Activated CD4-positive, alpha-beta memory T cell treated with anti-CD3 and anti-CD28 coated beads, Interleukin-2, amount 10 ng/mL, durations not matched to agents 7 days and 5 days (primary cell): ENCODE results near the gene NFIA. TPM values are rescaled to one million over a fixed set of nuclear protein-coding genes. Genes with fewer than 3 reads are reported as not detected.

Experiments
- CTCF ChIA-PET: fragments of 350-600 bp; sonication (Branson Sonifier 250); formaldehyde crosslinking; loops from one replicate; lab custom pipeline; 2021; ENCODE audit warnings: antibody characterized with exemption, inconsistent platforms; lab: Charles Lee
- POLR2A ChIA-PET: fragments of 350-600 bp; sonication (Branson Sonifier 250); formaldehyde crosslinking; loops from one replicate; lab custom pipeline; 2021; ENCODE audit warnings: antibody characterized with exemption; lab: Charles Lee
- DNase-seq: peaks from one replicate; pipeline ENCODE4 v3.0.0-alpha.2; 2020
- H3K27ac Mint-ChIP-seq: one replicate; pipeline ENCODE4 v1.8.0; 2021; ENCODE audit warnings: mild to moderate bottlenecking, mixed read lengths
- H3K27me3 Mint-ChIP-seq: one replicate; pipeline ENCODE4 v1.8.0; 2021; ENCODE audit warnings: mixed read lengths
- H3K36me3 Mint-ChIP-seq: one replicate; pipeline ENCODE4 v1.8.0; 2021; ENCODE audit warnings: low read depth, mixed read lengths
- H3K4me1 Mint-ChIP-seq: one replicate; pipeline ENCODE4 v1.8.0; 2021; ENCODE audit warnings: mixed read lengths
- H3K4me3 Mint-ChIP-seq: one replicate; pipeline ENCODE4 v1.8.0; 2021; ENCODE audit warnings: mild to moderate bottlenecking, mixed read lengths
- H3K9me3 Mint-ChIP-seq: one replicate; pipeline ENCODE4 v1.8.0; 2021; ENCODE audit warnings: mixed read lengths
- total RNA-seq, 2 experiments: library from RNA; stranded (reverse); gene quantifications; one replicate each; pipeline ENCODE4 v1.2.3, GENCODE V29; 2021

Gene NFIA
- total RNA-seq, 2 experiments from 2014 or later: 2.4 to 3.0 TPM

DNA sequence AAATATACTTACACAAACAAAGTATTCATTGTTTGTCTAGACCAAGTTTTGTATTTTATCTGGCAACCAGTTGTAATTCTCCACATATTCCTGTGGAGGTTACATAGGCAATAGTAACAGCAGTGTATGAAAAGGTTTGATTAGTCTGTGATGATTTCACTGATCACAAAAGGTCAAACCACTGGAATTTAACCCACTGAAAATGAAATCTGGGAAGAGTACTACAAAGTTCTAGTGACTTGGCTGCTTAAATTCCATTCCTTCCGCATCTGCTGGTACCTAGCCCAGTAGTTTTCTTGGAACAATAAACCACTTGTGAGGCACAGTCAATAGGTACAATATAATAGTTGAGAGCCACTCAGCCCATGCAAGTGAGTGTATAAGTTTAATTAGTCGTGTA, 205.4 kb downstream of the NFIA start:
- ChIA-PET CTCF (no interaction called here), POLR2A (no interaction called here)
- Mint-ChIP-seq H3K36me3 (no peaks in the 10 kb centered on the region), H3K4me3 (no peak overlapping the region), H3K4me1 (no peaks in the 10 kb centered on the region), H3K27me3 (no peaks in the 10 kb centered on the region), H3K27ac (no peak overlapping the region), H3K9me3 (no peaks in the 10 kb centered on the region)
- no peak for DNase-seq

DNA sequence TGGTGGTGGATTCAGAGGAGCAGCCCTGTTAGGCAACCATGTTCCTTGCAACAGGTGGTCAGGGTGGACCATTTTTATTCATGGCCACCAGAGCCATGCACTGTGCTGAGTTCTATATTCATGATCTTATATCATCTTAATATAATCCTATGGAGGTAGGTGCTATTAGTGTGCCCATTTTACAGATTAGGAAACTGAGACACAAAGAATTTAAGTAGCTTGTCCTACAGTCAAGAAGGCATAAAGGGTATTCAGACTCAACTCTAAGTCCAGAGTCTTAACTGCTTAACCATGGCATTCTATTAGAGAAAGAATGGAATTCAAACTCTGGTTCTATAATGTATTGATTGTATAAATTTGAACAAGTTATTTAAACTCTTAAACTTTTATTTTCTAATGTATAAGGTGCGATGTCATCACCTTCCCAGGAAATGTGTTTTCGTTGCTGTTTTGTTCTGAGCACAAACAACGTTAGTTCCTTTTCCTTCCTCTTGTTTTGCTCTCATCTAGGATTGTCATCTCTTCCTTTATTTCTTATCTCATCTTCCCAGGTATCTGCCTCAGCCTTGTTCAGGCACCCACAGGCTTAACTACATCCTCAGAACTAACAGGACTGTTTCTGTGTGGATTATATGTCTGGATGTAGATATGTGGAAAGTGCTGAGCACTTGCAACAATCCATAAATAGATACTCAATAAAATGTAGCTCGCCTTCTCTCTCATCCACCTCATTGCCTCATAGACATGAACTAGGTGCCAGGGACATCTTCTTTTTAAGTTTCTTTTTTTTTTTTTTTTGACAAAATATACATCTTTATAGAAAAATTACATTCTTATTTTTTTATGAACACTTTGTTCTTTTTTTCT, 207.1 kb downstream of the NFIA start:
- POLR2A ChIA-PET: no interaction called here
- no peaks in the 10 kb centered on the region for H3K36me3 Mint-ChIP-seq
- no peak overlapping the region for H3K27ac Mint-ChIP-seq
- DNase-seq: no peak
- H3K4me3 Mint-ChIP-seq: no peak overlapping the region
- CTCF ChIA-PET: no interaction called here
- no peaks in the 10 kb centered on the region for H3K9me3 Mint-ChIP-seq
- H3K27me3 Mint-ChIP-seq: no peaks in the 10 kb centered on the region
- H3K4me1 Mint-ChIP-seq: no peaks in the 10 kb centered on the region

DNA sequence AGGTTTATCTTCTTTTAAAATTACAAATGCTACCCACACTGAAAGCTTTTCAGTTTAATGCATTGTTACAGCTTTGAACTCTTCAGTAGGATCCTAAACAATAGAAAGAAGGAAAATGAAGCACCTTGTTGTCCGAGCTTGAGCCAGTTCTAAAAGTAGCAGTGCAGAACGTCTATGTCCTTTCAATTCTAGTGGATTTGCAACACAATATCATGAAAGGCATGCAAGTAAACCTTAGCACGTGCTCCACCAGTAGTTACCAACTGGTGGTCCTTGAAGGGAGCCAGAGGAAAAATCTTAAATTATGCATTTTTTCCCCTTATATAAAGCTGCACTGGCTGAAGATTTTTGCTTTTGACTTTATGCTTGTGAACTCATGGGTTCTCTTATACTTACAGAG, 208.2 kb downstream of the NFIA start:
- Mint-ChIP-seq H3K9me3 (no peaks in the 10 kb centered on the region), H3K4me1 (no peaks in the 10 kb centered on the region), H3K27me3 (no peaks in the 10 kb centered on the region), H3K27ac (no peak overlapping the region), H3K4me3 (no peak overlapping the region), H3K36me3 (no peaks in the 10 kb centered on the region)
- ChIA-PET POLR2A (no interaction called here), CTCF (no interaction called here)
- no peak for DNase-seq

DNA sequence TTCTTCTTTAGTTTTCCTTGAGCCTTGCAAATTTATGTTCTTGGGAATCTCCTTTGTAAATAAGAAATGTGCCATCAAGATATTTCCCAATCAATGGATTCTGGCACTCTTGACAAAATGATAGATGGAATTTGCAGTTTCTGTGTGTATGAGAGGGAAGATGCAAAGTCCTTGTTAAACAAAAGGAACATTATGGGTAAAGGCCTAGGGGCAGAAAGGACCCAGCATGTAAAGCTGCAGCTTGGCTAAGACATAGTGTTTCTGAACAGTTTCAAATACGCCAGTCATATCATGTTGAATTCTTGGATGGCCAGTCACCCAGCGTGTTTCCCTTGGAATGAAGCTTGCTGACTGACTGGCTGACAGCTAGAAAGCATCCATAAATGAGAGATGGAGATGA, 210.8 kb downstream of the NFIA start:
- H3K27me3 Mint-ChIP-seq: no peaks in the 10 kb centered on the region
- ChIA-PET POLR2A (no interaction called here), CTCF (no interaction called here)
- H3K4me3 Mint-ChIP-seq: no peak overlapping the region
- H3K4me1 Mint-ChIP-seq: no peaks in the 10 kb centered on the region
- no peak for DNase-seq
- H3K27ac Mint-ChIP-seq: no peak overlapping the region
- peaks cover 7% of the 10 kb centered on the region for H3K36me3 Mint-ChIP-seq
- peaks cover 7% of the 10 kb centered on the region for H3K9me3 Mint-ChIP-seq

DNA sequence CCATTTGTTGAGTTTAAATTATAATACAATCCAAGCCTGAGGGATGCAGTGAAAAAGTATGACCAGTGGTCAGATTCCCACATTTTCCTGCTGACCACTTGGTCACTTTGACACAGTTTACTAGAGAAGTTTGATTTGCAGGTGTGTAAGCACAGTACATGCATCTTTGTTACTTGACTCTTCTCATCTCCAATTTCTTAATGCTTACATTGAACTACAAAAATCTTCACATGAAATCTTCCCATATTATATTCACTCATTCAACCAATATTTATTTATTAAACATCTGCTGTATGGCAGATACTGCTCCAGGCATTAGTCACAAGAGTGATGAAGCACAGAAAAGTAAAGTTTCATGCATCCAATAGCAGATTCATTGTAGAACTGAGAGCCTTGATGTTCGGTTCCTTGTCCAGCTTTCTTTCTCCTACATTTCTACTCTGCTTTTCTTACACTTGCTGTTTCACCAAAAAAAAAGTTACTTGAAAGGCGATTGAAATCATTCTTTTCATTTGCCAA, 211.7 kb downstream of the NFIA start:
- peaks cover 10% of the 10 kb centered on the region for H3K36me3 Mint-ChIP-seq
- no peaks in the 10 kb centered on the region for H3K4me1 Mint-ChIP-seq
- CTCF ChIA-PET: no interaction called here
- H3K4me3 Mint-ChIP-seq: no peak overlapping the region
- DNase-seq: no peak
- H3K27me3 Mint-ChIP-seq: no peaks in the 10 kb centered on the region
- peaks cover 9% of the 10 kb centered on the region for H3K9me3 Mint-ChIP-seq
- POLR2A ChIA-PET: no interaction called here
- H3K27ac Mint-ChIP-seq: no peak overlapping the region

DNA sequence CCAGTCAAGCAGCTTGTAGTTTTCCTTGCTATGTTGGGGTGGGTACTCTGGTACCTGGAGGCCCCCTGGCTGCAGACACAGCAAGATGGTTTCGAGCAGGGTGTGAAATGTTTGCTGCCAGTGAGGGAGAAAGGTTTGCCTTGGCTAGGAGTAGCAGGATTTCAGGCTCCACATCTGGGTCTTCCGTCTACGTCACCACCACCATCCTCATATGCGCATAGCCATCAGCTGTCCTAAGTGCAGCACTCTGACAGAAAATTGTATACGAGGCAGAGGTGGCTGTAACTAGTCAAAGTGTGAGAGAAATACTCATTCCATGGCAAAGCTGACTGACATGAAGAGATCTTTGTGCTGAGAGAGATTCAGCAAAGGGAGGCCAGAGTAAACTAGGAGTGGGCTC, 212.6 kb downstream of the NFIA start:
- DNase-seq: no peak
- peaks cover 10% of the 10 kb centered on the region for H3K36me3 Mint-ChIP-seq
- ChIA-PET POLR2A (no interaction called here), CTCF (no interaction called here)
- H3K4me3 Mint-ChIP-seq: no peak overlapping the region
- H3K27ac Mint-ChIP-seq: no peak overlapping the region
- no peaks in the 10 kb centered on the region for H3K27me3 Mint-ChIP-seq
- H3K9me3 Mint-ChIP-seq: peaks cover 10% of the 10 kb centered on the region
- no peaks in the 10 kb centered on the region for H3K4me1 Mint-ChIP-seq

DNA sequence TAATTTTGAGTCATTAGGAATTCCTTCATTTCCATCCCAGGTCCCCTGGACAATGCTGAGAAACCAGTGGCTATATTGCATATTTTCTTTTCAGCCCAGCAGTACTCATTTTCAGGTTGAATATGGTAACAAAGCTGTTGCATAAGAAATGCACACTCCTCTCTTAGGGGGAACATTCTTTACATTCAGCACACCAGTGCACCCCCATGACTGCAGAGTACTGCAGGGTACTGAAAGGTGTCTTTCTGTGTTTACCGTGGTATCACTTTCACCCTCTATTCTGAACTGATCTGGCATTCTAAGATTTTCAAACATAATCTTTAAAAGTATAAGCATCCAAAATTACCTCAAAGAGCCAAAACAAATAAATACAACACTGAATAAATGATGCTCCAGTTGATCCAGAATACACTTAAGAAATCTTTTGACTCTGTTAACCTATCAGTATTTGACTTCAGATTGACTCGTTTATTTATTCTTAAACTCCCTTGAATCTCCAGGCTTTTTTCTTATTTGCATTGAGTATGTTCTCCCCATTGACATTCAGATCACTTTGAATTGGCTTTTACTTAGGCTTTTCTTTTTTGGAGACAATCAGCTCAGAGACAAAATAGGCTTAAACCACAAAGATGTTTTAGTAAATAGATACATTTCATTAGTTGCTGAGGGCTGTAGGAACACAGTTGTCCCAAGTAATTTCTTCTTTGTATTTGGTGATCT, 213.6 kb downstream of the NFIA start:
- ChIA-PET CTCF (no interaction called here), POLR2A (no interaction called here)
- Mint-ChIP-seq H3K27me3 (no peaks in the 10 kb centered on the region), H3K27ac (no peak overlapping the region), H3K36me3 (peaks cover 10% of the 10 kb centered on the region), H3K9me3 (peaks cover 10% of the 10 kb centered on the region), H3K4me1 (peaks cover 3% of the 10 kb centered on the region), H3K4me3 (no peak overlapping the region)
- DNase-seq: no peak

DNA sequence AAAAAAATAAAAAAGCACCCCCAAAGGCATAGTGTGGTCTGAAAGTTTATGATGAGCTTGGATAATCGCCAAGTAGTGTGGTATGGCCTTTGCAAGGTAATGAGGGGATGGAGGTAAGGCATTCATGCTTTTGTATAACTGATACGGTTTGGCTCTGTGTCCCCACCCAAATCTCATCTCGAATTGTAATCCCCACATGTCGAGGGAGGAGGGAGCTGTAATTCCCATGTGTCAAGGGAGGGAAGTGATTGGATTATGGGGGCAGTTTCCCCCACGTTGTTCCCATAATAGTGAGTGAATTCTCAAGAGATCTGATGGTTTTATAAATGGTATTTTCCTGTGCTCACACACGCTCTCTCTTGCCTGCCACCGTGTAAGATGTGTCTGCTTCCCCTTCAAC, 215.5 kb downstream of the NFIA start:
- CTCF ChIA-PET: no interaction called here
- POLR2A ChIA-PET: no interaction called here

DNA sequence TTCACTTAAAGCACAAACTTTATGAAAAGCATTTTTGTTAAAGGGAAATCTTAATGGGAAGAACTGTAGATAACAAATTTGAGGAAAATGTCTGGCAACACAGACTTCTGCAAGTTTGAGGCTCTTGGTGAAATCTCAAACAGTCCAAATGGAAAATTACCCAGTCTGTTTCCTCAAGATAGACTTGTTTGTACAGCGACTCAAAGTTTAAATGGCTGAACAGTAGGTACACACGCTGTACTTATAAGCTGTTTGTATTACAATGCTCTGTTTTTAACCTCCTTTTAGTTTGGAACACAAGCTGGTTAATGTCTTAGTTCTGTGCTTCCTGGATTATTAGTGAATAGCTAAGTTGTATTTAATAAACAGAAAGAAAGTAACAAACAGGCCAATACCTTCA, 217.1 kb downstream of the NFIA start:
- Mint-ChIP-seq H3K9me3 (peaks cover 10% of the 10 kb centered on the region), H3K27me3 (no peaks in the 10 kb centered on the region), H3K4me1 (peaks cover 28% of the 10 kb centered on the region), H3K36me3 (peaks cover 13% of the 10 kb centered on the region), H3K4me3 (no peak overlapping the region), H3K27ac (no peak overlapping the region)
- POLR2A ChIA-PET: no interaction called here
- no peak for DNase-seq
- CTCF ChIA-PET: no interaction called here

More for the DNA sequence above, 215.5 kb downstream of the NFIA start:
- no peak for DNase-seq
- H3K9me3 Mint-ChIP-seq: peaks cover 10% of the 10 kb centered on the region
- H3K4me3 Mint-ChIP-seq: no peak overlapping the region
- H3K27ac Mint-ChIP-seq: no peak overlapping the region
- H3K36me3 Mint-ChIP-seq: peaks cover 10% of the 10 kb centered on the region
- H3K27me3 Mint-ChIP-seq: no peaks in the 10 kb centered on the region
- peaks cover 20% of the 10 kb centered on the region for H3K4me1 Mint-ChIP-seq

DNA sequence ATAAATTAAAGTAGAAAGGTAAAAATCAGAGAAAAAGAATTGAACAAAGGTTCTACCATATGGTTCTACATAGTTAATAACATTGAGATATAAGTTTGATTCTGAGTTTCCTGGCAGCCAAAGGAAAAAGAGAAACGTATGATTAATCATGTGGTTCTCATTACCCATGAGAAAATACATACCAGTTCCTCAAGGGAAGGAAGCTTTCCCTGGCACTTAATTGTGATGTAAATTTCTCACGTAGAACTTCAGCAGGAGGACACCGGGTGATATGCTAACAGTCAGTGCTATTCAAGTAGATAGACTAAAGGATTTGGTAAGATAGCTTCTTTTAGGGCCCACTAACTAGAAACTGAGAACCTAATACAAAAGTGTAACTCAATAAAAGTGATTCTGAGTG, 218.5 kb downstream of the NFIA start:
- Mint-ChIP-seq H3K9me3 (peaks cover 10% of the 10 kb centered on the region), H3K36me3 (peaks cover 13% of the 10 kb centered on the region), H3K27me3 (no peaks in the 10 kb centered on the region), H3K4me3 (no peak overlapping the region), H3K4me1 (peaks cover 28% of the 10 kb centered on the region), H3K27ac (no peak overlapping the region)
- ChIA-PET CTCF (interaction anchor here (0.5 to 1.0 kb wide), 2 partner anchors 19 to 223 kb away, joined by 3 read pairs; no protein-coding TSS in a partner anchor), POLR2A (interaction anchor here (2.0 kb wide), 1 partner anchor 30 kb away, joined by 7 read pairs; no protein-coding TSS in a partner anchor)
- no peak for DNase-seq

DNA sequence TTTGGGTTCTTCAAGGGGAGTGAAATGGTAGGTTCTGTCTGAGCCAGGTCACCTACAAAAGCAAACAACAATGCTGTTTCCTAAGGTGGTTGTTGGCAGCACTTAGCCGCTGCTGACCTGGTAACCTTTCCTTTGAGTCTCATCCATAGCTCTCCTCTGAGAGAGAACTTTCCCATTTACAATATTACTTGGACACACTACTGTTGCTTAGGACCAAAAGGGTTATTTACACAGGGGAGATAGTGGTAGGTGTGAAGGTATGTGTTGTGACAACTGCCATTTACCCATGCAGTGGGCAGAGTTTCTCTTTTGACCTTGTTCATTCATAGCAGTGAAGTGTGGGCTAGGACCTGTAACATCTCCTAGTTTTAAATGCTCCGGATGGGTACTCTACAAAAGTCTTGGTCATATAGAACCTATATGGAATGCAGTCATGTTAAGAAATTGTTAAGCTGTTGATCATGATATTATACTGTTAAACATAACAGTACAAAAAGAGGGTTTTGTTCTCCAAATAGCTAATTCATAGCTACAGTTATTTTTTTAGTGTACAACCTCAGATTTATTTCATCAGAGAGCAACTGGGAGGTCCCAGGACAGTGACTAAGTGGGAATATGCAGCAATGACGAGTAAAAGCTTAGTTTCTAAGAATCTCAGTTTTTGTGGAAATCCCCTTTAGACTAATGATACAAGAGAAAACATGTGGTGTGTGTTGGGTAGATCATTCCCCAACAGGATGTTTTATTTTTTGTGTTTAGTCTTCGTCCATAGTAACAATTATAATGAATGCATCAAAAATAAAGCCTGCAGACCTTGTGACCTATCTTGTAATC, 219.7 kb downstream of the NFIA start:
- no peaks in the 10 kb centered on the region for H3K27me3 Mint-ChIP-seq
- peaks cover 13% of the 10 kb centered on the region for H3K36me3 Mint-ChIP-seq
- CTCF ChIA-PET: interaction anchor here (1.0 kb wide), 1 partner anchor 21 kb away, joined by 3 read pairs; no protein-coding TSS in a partner anchor
- DNase-seq: no peak
- peaks cover 28% of the 10 kb centered on the region for H3K4me1 Mint-ChIP-seq
- H3K27ac Mint-ChIP-seq: peak overlapping the region; percentile 73
- peaks cover 10% of the 10 kb centered on the region for H3K9me3 Mint-ChIP-seq
- POLR2A ChIA-PET: interaction anchor here (0.7 to 2.0 kb wide), 6 partner anchors 10 to 252 kb away, joined by 3 to 7 read pairs (median 4); no protein-coding TSS in a partner anchor
- no peak overlapping the region for H3K4me3 Mint-ChIP-seq

DNA sequence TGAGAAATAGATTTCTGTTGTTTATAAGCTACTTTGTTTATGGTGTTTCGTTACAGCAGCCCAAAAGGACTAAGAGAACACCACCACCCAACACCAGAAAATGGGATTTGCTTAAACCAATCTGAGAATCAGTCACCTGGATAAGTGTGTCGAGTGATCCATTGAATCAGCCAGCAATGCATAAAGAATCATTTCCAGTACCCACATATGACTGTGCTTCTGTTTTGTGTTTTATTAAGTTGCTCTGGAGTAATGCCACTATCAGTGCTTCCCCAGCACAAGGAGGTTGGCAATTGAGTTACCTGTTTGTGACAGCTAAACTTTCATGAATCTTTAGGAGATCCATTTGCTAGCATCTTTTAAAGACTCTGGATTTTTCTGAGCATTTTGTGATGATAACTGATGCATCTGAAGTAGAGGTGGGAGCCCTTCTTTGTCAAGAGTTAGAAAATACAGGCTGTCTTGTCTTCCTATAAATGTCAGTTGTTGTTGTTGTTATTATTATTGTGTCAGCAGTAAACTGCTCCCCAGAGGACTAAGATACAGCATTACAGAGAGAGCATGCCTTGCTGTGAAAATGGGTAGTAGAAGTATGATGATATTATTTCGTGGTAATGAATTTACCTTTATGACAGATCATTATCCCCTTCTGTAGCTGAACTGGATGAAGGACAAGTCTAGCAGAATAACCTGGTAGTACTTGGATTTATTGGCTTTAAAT, 225.2 kb downstream of the NFIA start:
- no peaks in the 10 kb centered on the region for H3K9me3 Mint-ChIP-seq
- CTCF ChIA-PET: no interaction called here
- POLR2A ChIA-PET: no interaction called here
- no peak overlapping the region for H3K4me3 Mint-ChIP-seq
- no peaks in the 10 kb centered on the region for H3K27me3 Mint-ChIP-seq
- no peak overlapping the region for H3K27ac Mint-ChIP-seq
- H3K4me1 Mint-ChIP-seq: peaks cover 14% of the 10 kb centered on the region
- no peak for DNase-seq
- peaks cover 2% of the 10 kb centered on the region for H3K36me3 Mint-ChIP-seq
